ENCODE results near the gene GUCY1A2. TPM values are rescaled to one million over a fixed set of nuclear protein-coding genes. Genes with fewer than 3 reads are reported as not detected.
"Not testable (repeated sequence)": the region's sequence is repeated elsewhere in the genome, so short reads cannot be mapped to it uniquely, and the experiment has no call there.

Gene GUCY1A2, protein sequence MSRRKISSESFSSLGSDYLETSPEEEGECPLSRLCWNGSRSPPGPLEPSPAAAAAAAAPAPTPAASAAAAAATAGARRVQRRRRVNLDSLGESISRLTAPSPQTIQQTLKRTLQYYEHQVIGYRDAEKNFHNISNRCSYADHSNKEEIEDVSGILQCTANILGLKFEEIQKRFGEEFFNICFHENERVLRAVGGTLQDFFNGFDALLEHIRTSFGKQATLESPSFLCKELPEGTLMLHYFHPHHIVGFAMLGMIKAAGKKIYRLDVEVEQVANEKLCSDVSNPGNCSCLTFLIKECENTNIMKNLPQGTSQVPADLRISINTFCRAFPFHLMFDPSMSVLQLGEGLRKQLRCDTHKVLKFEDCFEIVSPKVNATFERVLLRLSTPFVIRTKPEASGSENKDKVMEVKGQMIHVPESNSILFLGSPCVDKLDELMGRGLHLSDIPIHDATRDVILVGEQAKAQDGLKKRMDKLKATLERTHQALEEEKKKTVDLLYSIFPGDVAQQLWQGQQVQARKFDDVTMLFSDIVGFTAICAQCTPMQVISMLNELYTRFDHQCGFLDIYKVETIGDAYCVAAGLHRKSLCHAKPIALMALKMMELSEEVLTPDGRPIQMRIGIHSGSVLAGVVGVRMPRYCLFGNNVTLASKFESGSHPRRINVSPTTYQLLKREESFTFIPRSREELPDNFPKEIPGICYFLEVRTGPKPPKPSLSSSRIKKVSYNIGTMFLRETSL
- polyA plus RNA-seq (2012; ENCODE audit: low read depth, missing spikeins) = under 0.01 TPM

- DNase-seq (ENCODE audit: insufficient read length, low spot score) (peak; percentile 21), FAIRE-seq (no peak)
- TF ChIP-seq POLR2A (IDR thresholded peaks at IDR 0.05; ENCODE audit: low read depth, low read length) (no peak), POLR2AphosphoS5 (IDR thresholded peaks at IDR 0.05; ENCODE audit: low read depth, low read length) (no peak)
Measured at GRCh38 chr11:107018219-107018901, at the start of gene GUCY1A2. Gene GUCY1A2, minus strand, starts transcription at chr11:107018476. Its CDS starts 421 bp downstream, at chr11:107018055.

- no peak for FAIRE-seq
- no peak for TF ChIP-seq TAF1 (IDR thresholded peaks at IDR 0.05; ENCODE audit: low read depth, low read length)
- TF ChIP-seq POU2F2 (IDR thresholded peaks at IDR 0.05; ENCODE audit: low read depth, low read length) = no peak
- no peak for TF ChIP-seq POLR2A (IDR thresholded peaks at IDR 0.05; ENCODE audit: low read depth, low read length)
- TF ChIP-seq POLR2AphosphoS5 (IDR thresholded peaks at IDR 0.05; ENCODE audit: low read depth, low read length) = no peak
- TF ChIP-seq SPI1 (IDR thresholded peaks at IDR 0.05; ENCODE audit: low read depth, low read length) = no peak
- no peak for TF ChIP-seq PAX5 (IDR thresholded peaks at IDR 0.05; ENCODE audit: insufficient read depth, low read length, severe bottlenecking)
- no peak for DNase-seq (ENCODE audit: insufficient read length, low spot score)
Measured at GRCh38 chr11:107054391-107054790, 36.1 kb upstream of the GUCY1A2 start.

GRCh38 chr11:107051332-107051731 is 33.1 kb upstream of the GUCY1A2 start:
- DNase-seq (ENCODE audit: insufficient read length, low spot score); FAIRE-seq: not testable (repeated sequence)

GRCh38 chr11:107050899-107051298 is 32.6 kb upstream of the GUCY1A2 start:
- not testable (repeated sequence) for FAIRE-seq; DNase-seq (ENCODE audit: insufficient read length, low spot score)

GRCh38 chr11:107050121-107050520 is 31.8 kb upstream of the GUCY1A2 start:
- DNase-seq (ENCODE audit: insufficient read length, low spot score) = no peak
- FAIRE-seq = no peak
- TF ChIP-seq POLR2A (IDR thresholded peaks at IDR 0.05; ENCODE audit: low read depth, low read length) (no peak), POU2F2 (IDR thresholded peaks at IDR 0.05; ENCODE audit: low read depth, low read length) (no peak), POLR2AphosphoS5 (IDR thresholded peaks at IDR 0.05; ENCODE audit: low read depth, low read length) (no peak), PAX5 (IDR thresholded peaks at IDR 0.05; ENCODE audit: insufficient read depth, low read length, severe bottlenecking) (no peak), TAF1 (IDR thresholded peaks at IDR 0.05; ENCODE audit: low read depth, low read length) (no peak), SPI1 (IDR thresholded peaks at IDR 0.05; ENCODE audit: low read depth, low read length) (no peak)

- FAIRE-seq = no peak
Measured at GRCh38 chr11:107044503-107044902, 26.2 kb upstream of the GUCY1A2 start.

DNA sequence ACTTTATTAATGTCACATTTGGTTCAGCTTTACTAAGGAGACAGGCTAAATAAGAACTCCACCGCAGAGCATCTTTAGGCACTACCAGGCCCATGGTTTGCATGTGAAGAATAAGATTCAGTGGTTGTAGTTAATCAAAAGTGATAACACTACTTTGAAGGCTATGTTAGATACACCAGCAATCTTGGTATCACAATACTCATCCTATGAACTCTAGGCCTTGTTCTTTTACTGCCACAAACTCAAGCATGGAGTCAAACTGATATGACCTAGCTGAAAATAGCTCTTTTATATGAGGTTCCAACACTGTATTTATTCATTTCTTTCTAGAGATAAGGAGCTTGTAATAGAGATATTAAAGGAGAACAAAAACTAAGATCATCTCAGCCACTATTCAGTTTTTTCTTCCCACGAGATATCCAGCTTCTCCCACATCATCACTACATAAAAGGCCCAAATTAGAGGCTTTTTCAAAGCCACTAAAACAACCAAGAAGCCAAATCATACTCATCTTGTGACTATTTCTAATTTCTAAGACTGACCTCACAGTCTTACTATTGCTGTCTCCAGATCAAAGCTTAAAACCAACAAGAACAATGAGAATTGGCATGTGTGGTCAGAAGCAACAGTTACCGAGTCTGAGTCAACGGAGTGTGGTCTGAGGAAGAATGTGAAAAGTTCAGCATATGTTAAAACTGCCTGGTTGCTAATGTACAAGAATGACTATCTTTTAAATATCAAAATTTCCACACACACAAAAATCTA is 25.1 kb upstream of the GUCY1A2 start:
- TF ChIP-seq SPI1 (IDR thresholded peaks at IDR 0.05; ENCODE audit: low read depth, low read length) = no peak
- peak; percentile 70; the same call in 1 of the 2 replicates for TF ChIP-seq POU2F2 (IDR thresholded peaks at IDR 0.05; ENCODE audit: low read depth, low read length)
- DNase-seq (ENCODE audit: insufficient read length, low spot score) (no peak), FAIRE-seq (peak; percentile 43)

More at GRCh38 chr11:107044503-107044902, 26.2 kb upstream of the GUCY1A2 start:
- TF ChIP-seq POLR2AphosphoS5 (IDR thresholded peaks at IDR 0.05; ENCODE audit: low read depth, low read length) (no peak), POLR2A (IDR thresholded peaks at IDR 0.05; ENCODE audit: low read depth, low read length) (no peak)
- DNase-seq (ENCODE audit: insufficient read length, low spot score) = no peak

- DNase-seq (ENCODE audit: insufficient read length, low spot score) = no peak
- FAIRE-seq = peak; percentile 60
- TF ChIP-seq POLR2AphosphoS5 (IDR thresholded peaks at IDR 0.05; ENCODE audit: low read depth, low read length) = no peak
- TF ChIP-seq POLR2A (IDR thresholded peaks at IDR 0.05; ENCODE audit: low read depth, low read length) = no peak
Measured at GRCh38 chr11:107042748-107043147, 24.5 kb upstream of the GUCY1A2 start.

GRCh38 chr11:107041088-107041444 is 22.8 kb upstream of the GUCY1A2 start:
- DNase-seq (ENCODE audit: insufficient read length, low spot score) = no peak

More at GRCh38 chr11:107041088-107041444, 22.8 kb upstream of the GUCY1A2 start:
- no peak for FAIRE-seq
- TF ChIP-seq TAF1 (IDR thresholded peaks at IDR 0.05; ENCODE audit: low read depth, low read length) (no peak), POLR2AphosphoS5 (IDR thresholded peaks at IDR 0.05; ENCODE audit: low read depth, low read length) (no peak), SPI1 (IDR thresholded peaks at IDR 0.05; ENCODE audit: low read depth, low read length) (no peak), POU2F2 (IDR thresholded peaks at IDR 0.05; ENCODE audit: low read depth, low read length) (peak; percentile 42; the same call in 1 of the 2 replicates), PAX5 (IDR thresholded peaks at IDR 0.05; ENCODE audit: insufficient read depth, low read length, severe bottlenecking) (no peak), POLR2A (IDR thresholded peaks at IDR 0.05; ENCODE audit: low read depth, low read length) (no peak)
